ENCODE data around the gene ENDOV. TPM values are rescaled to one million over a fixed set of nuclear protein-coding genes. Genes with fewer than 3 reads are reported as not detected.

The ENDOV gene
- polyA plus RNA-seq, 2 of the 4 experiments (the other 2 are of a cell fraction) = 33.2 to 42.6 TPM

DNA sequence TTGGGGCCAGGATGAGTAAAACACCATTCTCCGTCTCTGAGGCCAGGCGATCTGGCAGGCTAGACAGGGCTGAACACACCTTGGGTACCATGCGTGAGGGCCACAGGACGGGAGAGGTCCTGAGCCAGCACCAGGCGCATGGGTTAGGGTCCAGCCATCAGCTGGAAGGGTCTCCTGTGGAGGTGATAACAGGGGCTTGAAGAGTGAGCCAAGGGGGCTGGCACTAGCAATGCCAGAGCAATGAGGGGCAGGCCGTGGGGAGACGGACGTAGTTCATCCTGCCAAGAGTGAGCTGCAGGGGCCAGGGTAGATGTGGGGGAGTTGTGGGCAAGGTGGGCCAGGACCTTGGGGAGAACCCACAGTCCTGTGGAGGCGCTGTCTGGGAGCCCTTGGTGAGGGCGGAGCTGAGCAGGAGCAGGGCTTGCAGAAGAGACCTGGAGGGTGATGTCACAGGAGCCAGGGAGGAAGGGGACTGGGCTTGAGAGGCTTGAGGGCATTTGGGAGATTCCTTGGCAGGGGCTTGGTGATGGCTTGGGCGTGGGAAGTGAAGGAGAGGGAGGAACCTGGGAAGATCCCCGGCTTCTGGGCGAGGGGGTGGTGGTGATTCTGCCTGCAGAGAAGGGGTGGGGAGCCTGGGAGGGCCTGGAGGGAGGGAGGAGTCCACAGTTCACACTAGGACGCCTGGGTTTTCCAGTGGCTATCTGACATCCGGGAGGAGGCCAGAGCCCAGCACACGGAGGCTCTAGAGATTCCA is 67.8 kb downstream of the ENDOV start:
- H3K27ac ChIP-seq = peak overlapping the region; percentile 68 to 74
- ChIA-PET CTCF (interaction anchor here (1.5 kb wide), 2 partner anchors 77 to 92 kb away, joined by 3 to 6 read pairs; no protein-coding TSS in a partner anchor), POLR2A (interaction anchor here (0.8 to 2.4 kb wide), 2 partner anchors 28 kb away, joined by 3 to 5 read pairs; no protein-coding TSS in a partner anchor)
- no peak overlapping the region for H3K4me3 ChIP-seq
- FAIRE-seq = no peak
- peak overlapping the region; percentile 38 for H3K4me2 ChIP-seq
- peaks cover 35% of the 10 kb centered on the region for H3K4me1 ChIP-seq
- peak in 1 of 2 experiments; percentile 81 for DNase-seq (ENCODE audit: low read depth in 1 of 2, low spot score in 1 of 2)
- TF ChIP-seq FOSL2 (IDR thresholded peaks at IDR 0.05) = no peak
- TF ChIP-seq FOSL2 (CRISPR knock-in tag; IDR thresholded peaks at IDR 0.05) = peak; percentile 42; the same call in 1 of the 2 replicates
- no peak for TF ChIP-seq TFCP2L1 (CRISPR knock-in tag; IDR thresholded peaks at IDR 0.05)
- TF ChIP-seq HDAC2 (IDR thresholded peaks at IDR 0.05) = no peak
- TF ChIP-seq, protein P1, sequence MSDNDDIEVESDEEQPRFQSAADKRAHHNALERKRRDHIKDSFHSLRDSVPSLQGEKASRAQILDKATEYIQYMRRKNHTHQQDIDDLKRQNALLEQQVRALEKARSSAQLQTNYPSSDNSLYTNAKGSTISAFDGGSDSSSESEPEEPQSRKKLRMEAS (IDR thresholded peaks at IDR 0.05) = no peak
- TF ChIP-seq, protein P2, sequence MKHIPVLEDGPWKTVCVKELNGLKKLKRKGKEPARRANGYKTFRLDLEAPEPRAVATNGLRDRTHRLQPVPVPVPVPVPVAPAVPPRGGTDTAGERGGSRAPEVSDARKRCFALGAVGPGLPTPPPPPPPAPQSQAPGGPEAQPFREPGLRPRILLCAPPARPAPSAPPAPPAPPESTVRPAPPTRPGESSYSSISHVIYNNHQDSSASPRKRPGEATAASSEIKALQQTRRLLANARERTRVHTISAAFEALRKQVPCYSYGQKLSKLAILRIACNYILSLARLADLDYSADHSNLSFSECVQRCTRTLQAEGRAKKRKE (CRISPR knock-in tag; IDR thresholded peaks at IDR 0.05; ENCODE audit: low read depth) = no peak
- TF ChIP-seq, protein P3, sequence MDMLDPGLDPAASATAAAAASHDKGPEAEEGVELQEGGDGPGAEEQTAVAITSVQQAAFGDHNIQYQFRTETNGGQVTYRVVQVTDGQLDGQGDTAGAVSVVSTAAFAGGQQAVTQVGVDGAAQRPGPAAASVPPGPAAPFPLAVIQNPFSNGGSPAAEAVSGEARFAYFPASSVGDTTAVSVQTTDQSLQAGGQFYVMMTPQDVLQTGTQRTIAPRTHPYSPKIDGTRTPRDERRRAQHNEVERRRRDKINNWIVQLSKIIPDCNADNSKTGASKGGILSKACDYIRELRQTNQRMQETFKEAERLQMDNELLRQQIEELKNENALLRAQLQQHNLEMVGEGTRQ (IDR thresholded peaks at IDR 0.05) = no peak
- peak; percentile 65; the same call in 1 of the 2 replicates for TF ChIP-seq TP53 (CRISPR knock-in tag; IDR thresholded peaks at IDR 0.05)
- peak; percentile 26 to 29; a peak in 2 of 5 replicates for TF ChIP-seq EP300 (IDR thresholded peaks at IDR 0.05)
- ATAC-seq = peak; percentile 63 to 83
- 0 out of 3 replicates have a peak, but pooled peaks cover 10% of the 10 kb centered on the region for H3K9me3 ChIP-seq
- WGBS (ENCODE audit: missing lambda C conversion rate) = 52% methylated on average over 16 of the region's 16 CpGs

DNA sequence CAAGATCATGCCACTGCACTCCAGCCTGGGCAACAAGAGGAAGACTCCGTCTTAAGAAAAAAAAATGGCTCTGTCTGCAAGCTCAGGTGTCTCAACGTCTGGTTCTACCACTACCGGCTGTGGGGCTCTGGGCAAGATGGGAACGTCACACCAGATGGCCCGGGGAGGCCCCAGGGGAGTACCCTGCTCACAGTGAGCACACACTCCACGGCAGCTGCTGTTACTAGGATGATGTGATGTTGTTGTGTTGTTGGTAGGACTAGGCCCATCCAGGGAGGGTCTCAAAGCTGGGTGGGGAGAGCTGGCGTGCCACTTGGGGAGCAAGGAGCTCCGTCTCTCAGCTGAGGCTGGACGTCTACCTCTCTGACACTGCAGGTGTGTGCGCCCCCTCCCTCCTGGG is 70.9 kb downstream of the ENDOV start:
- POLR2A ChIA-PET = no interaction called here
- Histone ChIP-seq H3K4me2 (no peak overlapping the region), H3K4me1 (peaks cover 32% of the 10 kb centered on the region), H3K9me3 (0 out of 3 replicates have a peak, but pooled peaks cover 10% of the 10 kb centered on the region), H3K27ac (no peak overlapping the region), H3K4me3 (no peak overlapping the region)
- ATAC-seq (no peak), FAIRE-seq (no peak), DNase-seq (ENCODE audit: low read depth in 1 of 2, low spot score in 1 of 2) (no peak)
- no peak for TF ChIP-seq ZNF302 (CRISPR knock-in tag; IDR thresholded peaks at IDR 0.05)
- no peak for TF ChIP-seq ZFP36 (IDR thresholded peaks at IDR 0.05; ENCODE audit: borderline replicate concordance, partially characterized antibody)
- no peak for TF ChIP-seq HOXB13 (CRISPR knock-in tag; IDR thresholded peaks at IDR 0.05; ENCODE audit: low read depth)
- TF ChIP-seq KDM1A (IDR thresholded peaks at IDR 0.05; ENCODE audit: low read depth) = no peak
- no peak for TF ChIP-seq RAD21 (conservative IDR thresholded peaks at IDR 0.05 in 1 of 2, IDR thresholded peaks at IDR 0.05 in 1 of 2)
- no peak for TF ChIP-seq RCOR1 (IDR thresholded peaks at IDR 0.05; ENCODE audit: low read depth, low read length)
- no peak for TF ChIP-seq NR3C1 (IDR thresholded peaks at IDR 0.05)
- TF ChIP-seq HDAC2 (IDR thresholded peaks at IDR 0.05) = no peak
- no peak for TF ChIP-seq RNF2 (IDR thresholded peaks at IDR 0.05; ENCODE audit: borderline replicate concordance, low read depth)
- no peak for TF ChIP-seq BHLHE40 (IDR thresholded peaks at IDR 0.05; ENCODE audit: low read depth, low read length)
- TF ChIP-seq CBX8 (IDR thresholded peaks at IDR 0.05) = no peak
- TF ChIP-seq, protein P4, sequence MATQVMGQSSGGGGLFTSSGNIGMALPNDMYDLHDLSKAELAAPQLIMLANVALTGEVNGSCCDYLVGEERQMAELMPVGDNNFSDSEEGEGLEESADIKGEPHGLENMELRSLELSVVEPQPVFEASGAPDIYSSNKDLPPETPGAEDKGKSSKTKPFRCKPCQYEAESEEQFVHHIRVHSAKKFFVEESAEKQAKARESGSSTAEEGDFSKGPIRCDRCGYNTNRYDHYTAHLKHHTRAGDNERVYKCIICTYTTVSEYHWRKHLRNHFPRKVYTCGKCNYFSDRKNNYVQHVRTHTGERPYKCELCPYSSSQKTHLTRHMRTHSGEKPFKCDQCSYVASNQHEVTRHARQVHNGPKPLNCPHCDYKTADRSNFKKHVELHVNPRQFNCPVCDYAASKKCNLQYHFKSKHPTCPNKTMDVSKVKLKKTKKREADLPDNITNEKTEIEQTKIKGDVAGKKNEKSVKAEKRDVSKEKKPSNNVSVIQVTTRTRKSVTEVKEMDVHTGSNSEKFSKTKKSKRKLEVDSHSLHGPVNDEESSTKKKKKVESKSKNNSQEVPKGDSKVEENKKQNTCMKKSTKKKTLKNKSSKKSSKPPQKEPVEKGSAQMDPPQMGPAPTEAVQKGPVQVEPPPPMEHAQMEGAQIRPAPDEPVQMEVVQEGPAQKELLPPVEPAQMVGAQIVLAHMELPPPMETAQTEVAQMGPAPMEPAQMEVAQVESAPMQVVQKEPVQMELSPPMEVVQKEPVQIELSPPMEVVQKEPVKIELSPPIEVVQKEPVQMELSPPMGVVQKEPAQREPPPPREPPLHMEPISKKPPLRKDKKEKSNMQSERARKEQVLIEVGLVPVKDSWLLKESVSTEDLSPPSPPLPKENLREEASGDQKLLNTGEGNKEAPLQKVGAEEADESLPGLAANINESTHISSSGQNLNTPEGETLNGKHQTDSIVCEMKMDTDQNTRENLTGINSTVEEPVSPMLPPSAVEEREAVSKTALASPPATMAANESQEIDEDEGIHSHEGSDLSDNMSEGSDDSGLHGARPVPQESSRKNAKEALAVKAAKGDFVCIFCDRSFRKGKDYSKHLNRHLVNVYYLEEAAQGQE (IDR thresholded peaks at IDR 0.05) = no peak
- CTCF ChIA-PET = interaction anchor here (1.0 to 2.2 kb wide), 4 partner anchors 10 to 90 kb away, joined by 3 to 4 read pairs (median 4); partner anchors contain the start of gene NPTX1
- 73% methylated on average over 10 of the region's 10 CpGs for WGBS (ENCODE audit: missing lambda C conversion rate)
